GM23338 (cell line): ENCODE data around the gene IDH3A. TPM values are rescaled to one million over a fixed set of nuclear protein-coding genes. Genes with fewer than 3 reads are reported as not detected.

ENCODE experiments used
- ATAC-seq: fragments of 200-7000 bp; cut with Tn5 transposase; 3 replicates; pipeline ENCODE4 v1.9.1; 2020
- DNase-seq: peaks from one replicate; pipeline ENCODE4 v3.0.0-alpha.2; 2015; ENCODE audit warnings: low spot score
- H2AFZ ChIP-seq: fragments of 200-600 bp; sonication (generic); 2 replicates; pipeline ENCODE4 v1.8.0; 2016; ENCODE audit warnings: antibody characterized with exemption, mild to moderate bottlenecking, moderate library complexity
- H3F3A ChIP-seq: fragments of 200-600 bp; sonication (generic); replicated peaks from 2 replicates; pipeline ENCODE4 v1.8.0; 2017; ENCODE audit warnings: antibody characterized with exemption, mixed run types, low read depth
- H3K27ac ChIP-seq: fragments of 200-600 bp; sonication (generic); 2 replicates; pipeline ENCODE4 v1.6.1; 2016; ENCODE audit warnings: low read depth
- H3K27me3 ChIP-seq: fragments of 200-600 bp; sonication (generic); 2 replicates; pipeline ENCODE4 v1.8.0; 2016; ENCODE audit warnings: mild to moderate bottlenecking, mixed run types, moderate library complexity; ENCODE audit not compliant: insufficient read depth
- H3K36me3 ChIP-seq: fragments of 200-600 bp; sonication (generic); 2 replicates; pipeline ENCODE4 v1.8.0; 2016; ENCODE audit warnings: mild to moderate bottlenecking; ENCODE audit not compliant: insufficient read depth
- H3K4me1 ChIP-seq: fragments of 200-600 bp; sonication (generic); 2 replicates; pipeline ENCODE4 v1.8.0; 2016; ENCODE audit warnings: mild to moderate bottlenecking, moderate library complexity; ENCODE audit not compliant: insufficient read depth
- H3K4me2 ChIP-seq: fragments of 200-600 bp; sonication (generic); 2 replicates; pipeline ENCODE4 v1.7.1; 2017; ENCODE audit warnings: mixed run types
- H3K4me3 ChIP-seq: fragments of 200-600 bp; sonication (generic); 2 replicates; pipeline ENCODE4 v1.6.1; 2016; ENCODE audit warnings: mixed run types
- H3K79me2 ChIP-seq: fragments of 200-600 bp; sonication (generic); replicated peaks from 2 replicates; pipeline ENCODE4 v1.8.0; 2017; ENCODE audit warnings: mild to moderate bottlenecking; ENCODE audit not compliant: insufficient read depth
- H3K9me2 ChIP-seq: fragments of 200-600 bp; sonication (generic); 2 replicates; pipeline ENCODE4 v1.8.0; 2017; ENCODE audit not compliant: insufficient read depth
- H4K20me1 ChIP-seq: fragments of 200-600 bp; sonication (generic); replicated peaks from 2 replicates; pipeline ENCODE4 v1.8.0; 2017; ENCODE audit warnings: mild to moderate bottlenecking; ENCODE audit not compliant: insufficient read depth
- H3K27ac Mint-ChIP-seq: 2 replicates; pipeline ENCODE4 v1.8.0; 2020; ENCODE audit warnings: inconsistent platforms, mild to moderate bottlenecking, moderate library complexity, mixed read lengths
- H3K27me3 Mint-ChIP-seq: 3 replicates; pipeline ENCODE4 v1.8.0; 2022; ENCODE audit warnings: low read depth, mild to moderate bottlenecking, moderate library complexity, mixed read lengths, inconsistent platforms; ENCODE audit not compliant: insufficient read depth, poor library complexity
- H3K36me3 Mint-ChIP-seq: 3 replicates; pipeline ENCODE4 v1.8.0; 2021; ENCODE audit warnings: low read depth, mild to moderate bottlenecking, inconsistent platforms, moderate library complexity, mixed read lengths
- H3K4me1 Mint-ChIP-seq: 3 replicates; pipeline ENCODE4 v1.8.0; 2020; ENCODE audit warnings: mild to moderate bottlenecking, inconsistent platforms, mixed read lengths
- H3K4me3 Mint-ChIP-seq: 3 replicates; pipeline ENCODE4 v1.8.0; 2021; ENCODE audit warnings: moderate library complexity, mild to moderate bottlenecking, inconsistent platforms, mixed read lengths
- H3K9me3 Mint-ChIP-seq: 3 replicates; pipeline ENCODE4 v1.8.0; 2020; ENCODE audit warnings: moderate library complexity, mild to moderate bottlenecking, inconsistent platforms, mixed read lengths
- CREB1 ChIP-seq: fragments of 250-450 bp; sonication (Bioruptor Pico); IDR thresholded peaks from 2 replicates; pipeline ENCODE4 v1.5.0; 2020; ENCODE audit warnings: low read depth, mild to moderate bottlenecking, moderate library complexity
- CTCF ChIP-seq, 2 experiments: fragments of 200-600 bp in 1 of 2; sonication (generic) in 1 of 2; conservative IDR thresholded peaks; 2 replicates each; pipeline versions ENCODE4 v1.5.1 to v1.6.1; 2016 to 2017; ENCODE audit warnings: antibody characterized with exemption in 2 of 2, low read depth in 2 of 2, mild to moderate bottlenecking in 2 of 2, moderate library complexity in 1 of 2
- ETS1 ChIP-seq: IDR thresholded peaks from 2 replicates; pipeline ENCODE4 v1.6.1; 2016; ENCODE audit warnings: antibody characterized with exemption
- EZH2 ChIP-seq: fragments of 200-600 bp; sonication (generic); IDR thresholded peaks from one replicate; pipeline ENCODE4 v1.8.0; 2017; ENCODE audit warnings: antibody characterized with exemption, mild to moderate bottlenecking, low read depth; ENCODE audit not compliant: unreplicated experiment
- EZH2phosphoT487 ChIP-seq: fragments of 200-600 bp; sonication (generic); IDR thresholded peaks from one replicate; pipeline ENCODE4 v1.8.1; 2018; ENCODE audit warnings: antibody characterized with exemption; ENCODE audit not compliant: unreplicated experiment
- JUNB ChIP-seq: IDR thresholded peaks from one replicate; pipeline ENCODE4 v1.6.1; 2016; ENCODE audit warnings: antibody characterized with exemption; ENCODE audit not compliant: unreplicated experiment
- NANOG ChIP-seq: IDR thresholded peaks from 2 replicates; pipeline ENCODE4 v1.6.1; 2016; ENCODE audit warnings: antibody characterized with exemption, borderline replicate concordance
- POLR2AphosphoS5 ChIP-seq: IDR thresholded peaks from 2 replicates; pipeline ENCODE4 v1.6.1; 2016; ENCODE audit warnings: antibody characterized with exemption, low read depth
- REST ChIP-seq: IDR thresholded peaks from one replicate; pipeline ENCODE4 v1.6.1; 2018; ENCODE audit warnings: antibody characterized with exemption; ENCODE audit not compliant: unreplicated experiment
- STAT1 ChIP-seq: IDR thresholded peaks from one replicate; pipeline ENCODE4 v1.6.1; 2016; ENCODE audit warnings: antibody characterized with exemption; ENCODE audit not compliant: unreplicated experiment
- ZNF114 ChIP-seq: fragments of 250-450 bp; sonication (Bioruptor Pico); IDR thresholded peaks from 2 replicates; pipeline ENCODE4 v1.5.0; 2020; ENCODE audit warnings: mild to moderate bottlenecking, moderate library complexity
- ZNF331 ChIP-seq: fragments of 250-450 bp; sonication (Bioruptor Pico); IDR thresholded peaks from 2 replicates; pipeline ENCODE4 v1.5.0; 2020; ENCODE audit warnings: low read depth, mild to moderate bottlenecking, moderate library complexity
- polyA plus RNA-seq: library from polyadenylated mRNA; unstranded; fragments of >200 nt; fragmentation: Nextera tagmentation; extraction: Ambion mirVana; gene quantifications from 2 replicates; pipeline ENCODE4 v1.2.1, GENCODE V29; 2016
- total RNA-seq: library from RNA; depleted of rRNA; stranded (reverse); fragments of >200 nt; shearing (Covaris generic); gene quantifications from 2 replicates; pipeline ENCODE4 v1.2.3, GENCODE V29; 2014
- TF ChIP-seq, protein P1 (sequence below): fragments of 250-450 bp; sonication (Bioruptor Pico); IDR thresholded peaks from 2 replicates; pipeline ENCODE4 v1.5.0; 2020; ENCODE audit warnings: mild to moderate bottlenecking, moderate library complexity

Gene IDH3A
- total and polyA plus RNA-seq, 2 experiments from 2014 or later, result 24.1 to 41.6 TPM

- H3K9me3 Mint-ChIP-seq, result no peaks in the 10 kb centered on the region
- H3K4me3 ChIP-seq, result no peak overlapping the region
- H3K27me3 Mint-ChIP-seq, result no peaks in the 10 kb centered on the region
- H3K4me3 Mint-ChIP-seq, result no peak overlapping the region
- H3K27ac ChIP-seq, result no peak overlapping the region
- H3K9me2 ChIP-seq, result no peaks in the 10 kb centered on the region
- no peaks in the 10 kb centered on the region for H3K4me1 ChIP-seq
- ATAC-seq (no peak), DNase-seq (no peak)
- no peaks in the 10 kb centered on the region for H3K27me3 ChIP-seq
- TF ChIP-seq REST, result no peak
- TF ChIP-seq, protein P1, sequence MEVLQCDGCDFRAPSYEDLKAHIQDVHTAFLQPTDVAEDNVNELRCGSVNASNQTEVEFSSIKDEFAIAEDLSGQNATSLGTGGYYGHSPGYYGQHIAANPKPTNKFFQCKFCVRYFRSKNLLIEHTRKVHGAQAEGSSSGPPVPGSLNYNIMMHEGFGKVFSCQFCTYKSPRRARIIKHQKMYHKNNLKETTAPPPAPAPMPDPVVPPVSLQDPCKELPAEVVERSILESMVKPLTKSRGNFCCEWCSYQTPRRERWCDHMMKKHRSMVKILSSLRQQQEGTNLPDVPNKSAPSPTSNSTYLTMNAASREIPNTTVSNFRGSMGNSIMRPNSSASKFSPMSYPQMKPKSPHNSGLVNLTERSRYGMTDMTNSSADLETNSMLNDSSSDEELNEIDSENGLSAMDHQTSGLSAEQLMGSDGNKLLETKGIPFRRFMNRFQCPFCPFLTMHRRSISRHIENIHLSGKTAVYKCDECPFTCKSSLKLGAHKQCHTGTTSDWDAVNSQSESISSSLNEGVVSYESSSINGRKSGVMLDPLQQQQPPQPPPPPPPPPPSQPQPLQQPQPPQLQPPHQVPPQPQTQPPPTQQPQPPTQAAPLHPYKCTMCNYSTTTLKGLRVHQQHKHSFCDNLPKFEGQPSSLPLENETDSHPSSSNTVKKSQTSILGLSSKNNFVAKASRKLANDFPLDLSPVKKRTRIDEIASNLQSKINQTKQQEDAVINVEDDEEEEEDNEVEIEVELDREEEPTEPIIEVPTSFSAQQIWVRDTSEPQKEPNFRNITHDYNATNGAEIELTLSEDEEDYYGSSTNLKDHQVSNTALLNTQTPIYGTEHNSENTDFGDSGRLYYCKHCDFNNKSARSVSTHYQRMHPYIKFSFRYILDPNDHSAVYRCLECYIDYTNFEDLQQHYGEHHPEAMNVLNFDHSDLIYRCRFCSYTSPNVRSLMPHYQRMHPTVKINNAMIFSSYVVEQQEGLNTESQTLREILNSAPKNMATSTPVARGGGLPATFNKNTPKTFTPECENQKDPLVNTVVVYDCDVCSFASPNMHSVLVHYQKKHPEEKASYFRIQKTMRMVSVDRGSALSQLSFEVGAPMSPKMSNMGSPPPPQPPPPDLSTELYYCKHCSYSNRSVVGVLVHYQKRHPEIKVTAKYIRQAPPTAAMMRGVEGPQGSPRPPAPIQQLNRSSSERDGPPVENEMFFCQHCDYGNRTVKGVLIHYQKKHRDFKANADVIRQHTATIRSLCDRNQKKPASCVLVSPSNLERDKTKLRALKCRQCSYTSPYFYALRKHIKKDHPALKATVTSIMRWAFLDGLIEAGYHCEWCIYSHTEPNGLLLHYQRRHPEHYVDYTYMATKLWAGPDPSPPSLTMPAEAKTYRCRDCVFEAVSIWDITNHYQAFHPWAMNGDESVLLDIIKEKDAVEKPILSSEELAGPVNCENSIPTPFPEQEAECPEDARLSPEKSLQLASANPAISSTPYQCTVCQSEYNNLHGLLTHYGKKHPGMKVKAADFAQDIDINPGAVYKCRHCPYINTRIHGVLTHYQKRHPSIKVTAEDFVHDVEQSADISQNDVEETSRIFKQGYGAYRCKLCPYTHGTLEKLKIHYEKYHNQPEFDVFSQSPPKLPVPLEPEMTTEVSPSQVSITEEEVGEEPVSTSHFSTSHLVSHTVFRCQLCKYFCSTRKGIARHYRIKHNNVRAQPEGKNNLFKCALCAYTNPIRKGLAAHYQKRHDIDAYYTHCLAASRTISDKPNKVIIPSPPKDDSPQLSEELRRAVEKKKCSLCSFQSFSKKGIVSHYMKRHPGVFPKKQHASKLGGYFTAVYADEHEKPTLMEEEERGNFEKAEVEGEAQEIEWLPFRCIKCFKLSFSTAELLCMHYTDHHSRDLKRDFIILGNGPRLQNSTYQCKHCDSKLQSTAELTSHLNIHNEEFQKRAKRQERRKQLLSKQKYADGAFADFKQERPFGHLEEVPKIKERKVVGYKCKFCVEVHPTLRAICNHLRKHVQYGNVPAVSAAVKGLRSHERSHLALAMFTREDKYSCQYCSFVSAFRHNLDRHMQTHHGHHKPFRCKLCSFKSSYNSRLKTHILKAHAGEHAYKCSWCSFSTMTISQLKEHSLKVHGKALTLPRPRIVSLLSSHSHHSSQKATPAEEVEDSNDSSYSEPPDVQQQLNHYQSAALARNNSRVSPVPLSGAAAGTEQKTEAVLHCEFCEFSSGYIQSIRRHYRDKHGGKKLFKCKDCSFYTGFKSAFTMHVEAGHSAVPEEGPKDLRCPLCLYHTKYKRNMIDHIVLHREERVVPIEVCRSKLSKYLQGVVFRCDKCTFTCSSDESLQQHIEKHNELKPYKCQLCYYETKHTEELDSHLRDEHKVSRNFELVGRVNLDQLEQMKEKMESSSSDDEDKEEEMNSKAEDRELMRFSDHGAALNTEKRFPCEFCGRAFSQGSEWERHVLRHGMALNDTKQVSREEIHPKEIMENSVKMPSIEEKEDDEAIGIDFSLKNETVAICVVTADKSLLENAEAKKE (CRISPR knock-in tag), result no peak
- TF ChIP-seq ZNF331, result no peak
- TF ChIP-seq EZH2, result no peak
- no peak for TF ChIP-seq CTCF (conservative IDR thresholded peaks at IDR 0.05; ENCODE audit: low read depth in 2 of 2)
- TF ChIP-seq JUNB, result no peak
- TF ChIP-seq POLR2AphosphoS5, result no peak
- no peak for TF ChIP-seq NANOG
- no peak for TF ChIP-seq STAT1
- no peak for TF ChIP-seq CREB1 (CRISPR knock-in tag)
- TF ChIP-seq ZNF114 (CRISPR knock-in tag), result no peak
- no peak for TF ChIP-seq ETS1
- no peak for TF ChIP-seq EZH2phosphoT487
- no peak overlapping the region for H2AFZ ChIP-seq
- H4K20me1 ChIP-seq, result no peaks in the 10 kb centered on the region
- no peak overlapping the region for H3K27ac Mint-ChIP-seq
- H3F3A ChIP-seq, result no peaks in the 10 kb centered on the region
- H3K4me2 ChIP-seq, result no peak overlapping the region
- H3K79me2 ChIP-seq, result no peaks in the 10 kb centered on the region
- no peaks in the 10 kb centered on the region for H3K36me3 ChIP-seq
- no peaks in the 10 kb centered on the region for H3K36me3 Mint-ChIP-seq
- H3K4me1 Mint-ChIP-seq, result no peaks in the 10 kb centered on the region; the same call in 2 of the 3 replicates
These were observed 48.5 kb downstream of the IDH3A start for GRCh38 chr15:78197632-78198031.
